Measurements from ENCODE around the gene EFNA5. TPM values are rescaled to one million over a fixed set of nuclear protein-coding genes. Genes with fewer than 3 reads are reported as not detected.

The EFNA5 gene
- total and polyA plus RNA-seq, 2 experiments from 2014 or later: 7.5 to 10.1 TPM

DNA sequence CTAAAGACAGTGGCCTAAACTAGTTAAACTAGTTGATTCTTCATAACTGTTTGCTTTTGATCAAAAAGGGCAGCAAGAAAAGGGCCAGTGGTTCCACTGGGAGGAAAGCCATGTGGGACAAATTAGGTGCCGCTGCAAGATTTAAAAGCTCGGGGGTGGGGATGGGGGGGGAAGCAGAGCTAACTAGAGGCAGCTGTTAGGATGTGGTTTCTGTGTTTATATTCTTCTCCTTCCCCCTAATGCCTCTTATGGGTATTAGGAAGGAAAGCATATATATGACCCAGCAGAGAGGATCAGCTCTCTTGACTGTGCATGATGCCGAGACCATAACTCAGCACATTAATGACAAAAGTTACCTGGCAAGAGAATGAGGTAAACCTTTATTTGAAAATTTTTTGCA, 65.7 kb downstream of the EFNA5 start:
- no peak overlapping the region for H3K4me3 Mint-ChIP-seq
- Histone ChIP-seq H3K27me3 (ENCODE audit: insufficient read depth) (no peaks in the 10 kb centered on the region), H4K20me1 (replicated peaks; ENCODE audit: insufficient read depth) (no peaks in the 10 kb centered on the region), H3K4me1 (ENCODE audit: insufficient read depth) (peaks cover 39% of the 10 kb centered on the region), H3F3A (replicated peaks; ENCODE audit: low read depth) (no peaks in the 10 kb centered on the region), H3K27ac (ENCODE audit: low read depth) (no peak overlapping the region), H3K9me2 (ENCODE audit: insufficient read depth) (no peaks in the 10 kb centered on the region), H3K4me3 (no peak overlapping the region), H3K4me2 (0 out of 2 replicates have a peak overlapping the region, but pooled peaks have one; percentile 34), H3K36me3 (ENCODE audit: insufficient read depth) (no peaks in the 10 kb centered on the region), H3K79me2 (replicated peaks; ENCODE audit: insufficient read depth) (peaks cover 19% of the 10 kb centered on the region), H2AFZ (no peak overlapping the region)
- H3K4me1 Mint-ChIP-seq: peaks cover 59% of the 10 kb centered on the region
- H3K9me3 Mint-ChIP-seq: no peaks in the 10 kb centered on the region
- ATAC-seq: no peak
- no peaks in the 10 kb centered on the region for H3K36me3 Mint-ChIP-seq (ENCODE audit: low read depth)
- H3K27me3 Mint-ChIP-seq (ENCODE audit: insufficient read depth, low read depth, poor library complexity): peaks cover 2% of the 10 kb centered on the region
- no peak overlapping the region for H3K27ac Mint-ChIP-seq
- DNase-seq (ENCODE audit: low spot score): peak; percentile 25
- no peak for TF ChIP-seq NANOG (IDR thresholded peaks at IDR 0.05; ENCODE audit: borderline replicate concordance)
- TF ChIP-seq, protein P1, sequence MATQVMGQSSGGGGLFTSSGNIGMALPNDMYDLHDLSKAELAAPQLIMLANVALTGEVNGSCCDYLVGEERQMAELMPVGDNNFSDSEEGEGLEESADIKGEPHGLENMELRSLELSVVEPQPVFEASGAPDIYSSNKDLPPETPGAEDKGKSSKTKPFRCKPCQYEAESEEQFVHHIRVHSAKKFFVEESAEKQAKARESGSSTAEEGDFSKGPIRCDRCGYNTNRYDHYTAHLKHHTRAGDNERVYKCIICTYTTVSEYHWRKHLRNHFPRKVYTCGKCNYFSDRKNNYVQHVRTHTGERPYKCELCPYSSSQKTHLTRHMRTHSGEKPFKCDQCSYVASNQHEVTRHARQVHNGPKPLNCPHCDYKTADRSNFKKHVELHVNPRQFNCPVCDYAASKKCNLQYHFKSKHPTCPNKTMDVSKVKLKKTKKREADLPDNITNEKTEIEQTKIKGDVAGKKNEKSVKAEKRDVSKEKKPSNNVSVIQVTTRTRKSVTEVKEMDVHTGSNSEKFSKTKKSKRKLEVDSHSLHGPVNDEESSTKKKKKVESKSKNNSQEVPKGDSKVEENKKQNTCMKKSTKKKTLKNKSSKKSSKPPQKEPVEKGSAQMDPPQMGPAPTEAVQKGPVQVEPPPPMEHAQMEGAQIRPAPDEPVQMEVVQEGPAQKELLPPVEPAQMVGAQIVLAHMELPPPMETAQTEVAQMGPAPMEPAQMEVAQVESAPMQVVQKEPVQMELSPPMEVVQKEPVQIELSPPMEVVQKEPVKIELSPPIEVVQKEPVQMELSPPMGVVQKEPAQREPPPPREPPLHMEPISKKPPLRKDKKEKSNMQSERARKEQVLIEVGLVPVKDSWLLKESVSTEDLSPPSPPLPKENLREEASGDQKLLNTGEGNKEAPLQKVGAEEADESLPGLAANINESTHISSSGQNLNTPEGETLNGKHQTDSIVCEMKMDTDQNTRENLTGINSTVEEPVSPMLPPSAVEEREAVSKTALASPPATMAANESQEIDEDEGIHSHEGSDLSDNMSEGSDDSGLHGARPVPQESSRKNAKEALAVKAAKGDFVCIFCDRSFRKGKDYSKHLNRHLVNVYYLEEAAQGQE (IDR thresholded peaks at IDR 0.05; ENCODE audit: unreplicated experiment): no peak
- no peak for TF ChIP-seq ZNF331 (CRISPR knock-in tag; IDR thresholded peaks at IDR 0.05; ENCODE audit: low read depth)
- TF ChIP-seq ZNF114 (CRISPR knock-in tag; IDR thresholded peaks at IDR 0.05): no peak
- TF ChIP-seq, protein P2, sequence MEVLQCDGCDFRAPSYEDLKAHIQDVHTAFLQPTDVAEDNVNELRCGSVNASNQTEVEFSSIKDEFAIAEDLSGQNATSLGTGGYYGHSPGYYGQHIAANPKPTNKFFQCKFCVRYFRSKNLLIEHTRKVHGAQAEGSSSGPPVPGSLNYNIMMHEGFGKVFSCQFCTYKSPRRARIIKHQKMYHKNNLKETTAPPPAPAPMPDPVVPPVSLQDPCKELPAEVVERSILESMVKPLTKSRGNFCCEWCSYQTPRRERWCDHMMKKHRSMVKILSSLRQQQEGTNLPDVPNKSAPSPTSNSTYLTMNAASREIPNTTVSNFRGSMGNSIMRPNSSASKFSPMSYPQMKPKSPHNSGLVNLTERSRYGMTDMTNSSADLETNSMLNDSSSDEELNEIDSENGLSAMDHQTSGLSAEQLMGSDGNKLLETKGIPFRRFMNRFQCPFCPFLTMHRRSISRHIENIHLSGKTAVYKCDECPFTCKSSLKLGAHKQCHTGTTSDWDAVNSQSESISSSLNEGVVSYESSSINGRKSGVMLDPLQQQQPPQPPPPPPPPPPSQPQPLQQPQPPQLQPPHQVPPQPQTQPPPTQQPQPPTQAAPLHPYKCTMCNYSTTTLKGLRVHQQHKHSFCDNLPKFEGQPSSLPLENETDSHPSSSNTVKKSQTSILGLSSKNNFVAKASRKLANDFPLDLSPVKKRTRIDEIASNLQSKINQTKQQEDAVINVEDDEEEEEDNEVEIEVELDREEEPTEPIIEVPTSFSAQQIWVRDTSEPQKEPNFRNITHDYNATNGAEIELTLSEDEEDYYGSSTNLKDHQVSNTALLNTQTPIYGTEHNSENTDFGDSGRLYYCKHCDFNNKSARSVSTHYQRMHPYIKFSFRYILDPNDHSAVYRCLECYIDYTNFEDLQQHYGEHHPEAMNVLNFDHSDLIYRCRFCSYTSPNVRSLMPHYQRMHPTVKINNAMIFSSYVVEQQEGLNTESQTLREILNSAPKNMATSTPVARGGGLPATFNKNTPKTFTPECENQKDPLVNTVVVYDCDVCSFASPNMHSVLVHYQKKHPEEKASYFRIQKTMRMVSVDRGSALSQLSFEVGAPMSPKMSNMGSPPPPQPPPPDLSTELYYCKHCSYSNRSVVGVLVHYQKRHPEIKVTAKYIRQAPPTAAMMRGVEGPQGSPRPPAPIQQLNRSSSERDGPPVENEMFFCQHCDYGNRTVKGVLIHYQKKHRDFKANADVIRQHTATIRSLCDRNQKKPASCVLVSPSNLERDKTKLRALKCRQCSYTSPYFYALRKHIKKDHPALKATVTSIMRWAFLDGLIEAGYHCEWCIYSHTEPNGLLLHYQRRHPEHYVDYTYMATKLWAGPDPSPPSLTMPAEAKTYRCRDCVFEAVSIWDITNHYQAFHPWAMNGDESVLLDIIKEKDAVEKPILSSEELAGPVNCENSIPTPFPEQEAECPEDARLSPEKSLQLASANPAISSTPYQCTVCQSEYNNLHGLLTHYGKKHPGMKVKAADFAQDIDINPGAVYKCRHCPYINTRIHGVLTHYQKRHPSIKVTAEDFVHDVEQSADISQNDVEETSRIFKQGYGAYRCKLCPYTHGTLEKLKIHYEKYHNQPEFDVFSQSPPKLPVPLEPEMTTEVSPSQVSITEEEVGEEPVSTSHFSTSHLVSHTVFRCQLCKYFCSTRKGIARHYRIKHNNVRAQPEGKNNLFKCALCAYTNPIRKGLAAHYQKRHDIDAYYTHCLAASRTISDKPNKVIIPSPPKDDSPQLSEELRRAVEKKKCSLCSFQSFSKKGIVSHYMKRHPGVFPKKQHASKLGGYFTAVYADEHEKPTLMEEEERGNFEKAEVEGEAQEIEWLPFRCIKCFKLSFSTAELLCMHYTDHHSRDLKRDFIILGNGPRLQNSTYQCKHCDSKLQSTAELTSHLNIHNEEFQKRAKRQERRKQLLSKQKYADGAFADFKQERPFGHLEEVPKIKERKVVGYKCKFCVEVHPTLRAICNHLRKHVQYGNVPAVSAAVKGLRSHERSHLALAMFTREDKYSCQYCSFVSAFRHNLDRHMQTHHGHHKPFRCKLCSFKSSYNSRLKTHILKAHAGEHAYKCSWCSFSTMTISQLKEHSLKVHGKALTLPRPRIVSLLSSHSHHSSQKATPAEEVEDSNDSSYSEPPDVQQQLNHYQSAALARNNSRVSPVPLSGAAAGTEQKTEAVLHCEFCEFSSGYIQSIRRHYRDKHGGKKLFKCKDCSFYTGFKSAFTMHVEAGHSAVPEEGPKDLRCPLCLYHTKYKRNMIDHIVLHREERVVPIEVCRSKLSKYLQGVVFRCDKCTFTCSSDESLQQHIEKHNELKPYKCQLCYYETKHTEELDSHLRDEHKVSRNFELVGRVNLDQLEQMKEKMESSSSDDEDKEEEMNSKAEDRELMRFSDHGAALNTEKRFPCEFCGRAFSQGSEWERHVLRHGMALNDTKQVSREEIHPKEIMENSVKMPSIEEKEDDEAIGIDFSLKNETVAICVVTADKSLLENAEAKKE (CRISPR knock-in tag; IDR thresholded peaks at IDR 0.05): no peak
- no peak for TF ChIP-seq CREB1 (CRISPR knock-in tag; IDR thresholded peaks at IDR 0.05; ENCODE audit: low read depth)
